Nephron (organoid): Measurements from ENCODE around the gene PTPRG.

Experiments used
- H3K27ac Mint-ChIP-seq, 3 experiments: 2 replicates each; pipeline ENCODE4 v1.8.0; 2020; ENCODE audit warnings: mixed read lengths in 3 of 3, mild to moderate bottlenecking in 2 of 3, moderate library complexity in 1 of 3
- H3K27me3 Mint-ChIP-seq: 2 replicates; pipeline ENCODE4 v1.8.0; 2021; ENCODE audit warnings: low read depth, mild to moderate bottlenecking, moderate library complexity, mixed read lengths
- H3K36me3 Mint-ChIP-seq: 2 replicates; pipeline ENCODE4 v1.8.0; 2020; ENCODE audit warnings: low read depth, mixed read lengths
- H3K4me1 Mint-ChIP-seq: 2 replicates; pipeline ENCODE4 v1.8.0; 2020; ENCODE audit warnings: mixed read lengths
- H3K4me3 Mint-ChIP-seq, 3 experiments: 2 replicates each; pipeline ENCODE4 v1.8.0; 2020; ENCODE audit warnings: mild to moderate bottlenecking in 3 of 3, mixed read lengths in 3 of 3, moderate library complexity in 2 of 3
- H3K9me3 Mint-ChIP-seq: 2 replicates; pipeline ENCODE4 v1.8.0; 2020; ENCODE audit warnings: mixed read lengths
- CTCF ChIP-seq, 3 experiments: fragments of 200-600 bp; sonication (generic); IDR thresholded peaks; one replicate each; pipeline ENCODE4 v1.5.0; 2021; ENCODE audit warnings: antibody characterized with exemption in 3 of 3; ENCODE audit not compliant: unreplicated experiment in 3 of 3

PTPRG gene

DNA sequence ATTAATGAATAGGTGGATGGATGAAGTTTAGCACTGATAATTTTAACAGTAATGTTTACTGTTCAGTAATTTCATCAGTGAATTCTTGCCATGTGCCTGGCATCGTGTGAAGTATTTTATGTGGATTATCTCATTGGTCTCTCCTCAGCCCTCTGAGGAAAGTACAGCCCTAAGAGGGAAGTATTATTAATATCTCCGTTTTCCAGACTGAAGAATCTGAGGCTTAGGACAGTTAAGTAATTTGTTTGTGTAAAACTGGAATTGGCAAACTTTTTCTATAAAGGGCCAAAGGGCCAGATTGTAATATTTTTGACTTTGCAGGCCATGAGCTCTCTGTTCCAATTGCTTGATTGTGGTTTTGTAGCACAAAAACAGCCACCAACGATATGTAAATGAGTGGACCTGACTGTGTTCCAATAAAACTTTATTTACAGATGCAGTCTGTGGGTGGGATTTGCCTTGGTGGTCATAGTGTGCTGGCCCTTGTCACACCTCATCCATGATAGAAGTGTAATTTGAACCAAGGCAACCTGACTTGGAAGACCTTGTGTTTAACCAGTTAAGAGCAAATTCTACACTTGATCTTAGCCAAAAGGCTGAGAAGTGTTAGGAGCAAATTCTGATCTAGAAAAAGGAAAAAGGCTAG lies 556.7 kb downstream of the PTPRG start:
- H3K36me3 Mint-ChIP-seq: peaks cover 11% of the 10 kb centered on the region
- H3K27ac Mint-ChIP-seq: no peak overlapping the region
- H3K4me3 Mint-ChIP-seq: no peak overlapping the region
- peaks cover 6% of the 10 kb centered on the region for H3K9me3 Mint-ChIP-seq
- no peak for TF ChIP-seq CTCF (IDR thresholded peaks at IDR 0.05; ENCODE audit: unreplicated experiment in 3 of 3)
- no peaks in the 10 kb centered on the region for H3K4me1 Mint-ChIP-seq
- no peaks in the 10 kb centered on the region for H3K27me3 Mint-ChIP-seq

DNA sequence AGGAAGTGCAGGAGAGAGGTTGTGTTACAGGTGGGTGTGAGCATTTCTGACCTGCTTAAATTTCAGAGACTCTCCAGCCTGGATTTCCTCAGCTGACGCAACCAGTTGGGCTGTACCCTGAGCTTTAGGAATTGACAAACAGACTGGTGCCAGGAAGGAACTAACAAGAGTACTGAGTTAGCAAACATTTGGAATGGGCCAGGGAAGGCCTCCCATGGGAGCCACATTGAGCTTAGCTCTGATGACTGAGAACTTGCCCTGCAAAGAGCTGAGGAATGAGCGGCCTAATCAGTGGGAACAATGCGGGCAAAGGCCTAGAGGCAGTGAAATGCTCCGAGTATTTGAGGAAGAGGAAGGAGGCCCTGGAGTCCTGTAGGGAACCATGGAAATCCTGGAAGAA lies 557.8 kb downstream of the PTPRG start:
- H3K27me3 Mint-ChIP-seq: no peaks in the 10 kb centered on the region
- H3K36me3 Mint-ChIP-seq: peaks cover 13% of the 10 kb centered on the region
- peaks cover 9% of the 10 kb centered on the region for H3K9me3 Mint-ChIP-seq
- no peak overlapping the region for H3K4me3 Mint-ChIP-seq
- TF ChIP-seq CTCF (IDR thresholded peaks at IDR 0.05; ENCODE audit: unreplicated experiment in 3 of 3): no peak
- no peak overlapping the region for H3K27ac Mint-ChIP-seq
- no peaks in the 10 kb centered on the region for H3K4me1 Mint-ChIP-seq

GRCh38 chr3:62122819-62123218 lies 561.4 kb downstream of the PTPRG start:
- Mint-ChIP-seq H3K9me3 (peaks cover 9% of the 10 kb centered on the region), H3K27me3 (no peaks in the 10 kb centered on the region), H3K4me1 (peaks cover 11% of the 10 kb centered on the region), H3K27ac (no peak overlapping the region), H3K4me3 (no peak overlapping the region), H3K36me3 (peaks cover 15% of the 10 kb centered on the region)
- TF ChIP-seq CTCF (IDR thresholded peaks at IDR 0.05; ENCODE audit: unreplicated experiment in 3 of 3): no peak

GRCh38 chr3:62125380-62125779 lies 564.0 kb downstream of the PTPRG start:
- no peak for TF ChIP-seq CTCF (IDR thresholded peaks at IDR 0.05; ENCODE audit: unreplicated experiment in 3 of 3)
- Mint-ChIP-seq H3K27me3 (no peaks in the 10 kb centered on the region), H3K9me3 (peaks cover 7% of the 10 kb centered on the region), H3K27ac (peak overlapping the region in 2 of 3 experiments; percentile 19 to 46), H3K36me3 (peaks cover 19% of the 10 kb centered on the region), H3K4me3 (no peak overlapping the region), H3K4me1 (peaks cover 16% of the 10 kb centered on the region)

DNA sequence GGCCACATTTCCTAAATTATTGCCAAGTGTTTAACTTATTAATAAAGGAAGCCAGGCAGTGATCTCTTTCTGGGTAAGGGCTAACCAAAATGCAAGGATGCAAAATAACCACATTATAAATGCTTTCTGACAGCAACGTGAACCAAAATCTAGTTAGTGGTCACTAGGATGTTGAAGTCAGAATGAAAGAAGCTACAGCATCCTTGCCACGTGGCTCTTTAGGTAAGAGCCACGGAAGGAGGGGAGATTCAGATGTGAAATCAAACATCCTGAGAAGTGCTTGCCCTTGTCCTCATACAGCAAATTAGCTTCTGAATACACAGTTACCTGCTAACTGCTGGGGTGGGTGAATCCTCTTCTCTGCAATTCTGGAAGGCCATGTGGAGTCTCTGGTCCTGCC lies 565.7 kb downstream of the PTPRG start:
- Mint-ChIP-seq H3K9me3 (peaks cover 5% of the 10 kb centered on the region), H3K27ac (no peak overlapping the region), H3K4me1 (peaks cover 27% of the 10 kb centered on the region), H3K36me3 (peaks cover 16% of the 10 kb centered on the region), H3K4me3 (no peak overlapping the region), H3K27me3 (no peaks in the 10 kb centered on the region)
- TF ChIP-seq CTCF (IDR thresholded peaks at IDR 0.05; ENCODE audit: unreplicated experiment in 3 of 3): no peak

- no peak for TF ChIP-seq CTCF (IDR thresholded peaks at IDR 0.05; ENCODE audit: unreplicated experiment in 3 of 3)
- Mint-ChIP-seq H3K4me1 (peaks cover 36% of the 10 kb centered on the region), H3K27ac (no peak overlapping the region), H3K27me3 (no peaks in the 10 kb centered on the region), H3K9me3 (peaks cover 3% of the 10 kb centered on the region), H3K4me3 (no peak overlapping the region), H3K36me3 (peaks cover 14% of the 10 kb centered on the region)
Measured at GRCh38 chr3:62128051-62128450, 566.7 kb downstream of the PTPRG start.
